Measurements from ENCODE around the gene TRIP12.

GRCh38 chr2:229783108-229783721 is 138.6 kb downstream of the TRIP12 start:
- TF ChIP-seq POLR2AphosphoS5 (IDR thresholded peaks at IDR 0.05; ENCODE audit: low read depth, low read length) (no peak), TAF1 (IDR thresholded peaks at IDR 0.05; ENCODE audit: borderline replicate concordance, insufficient read depth, low read length) (no peak), SIN3A (IDR thresholded peaks at IDR 0.05; ENCODE audit: borderline replicate concordance, insufficient read depth, low read length) (no peak)
- TF ChIP-seq, protein P1, sequence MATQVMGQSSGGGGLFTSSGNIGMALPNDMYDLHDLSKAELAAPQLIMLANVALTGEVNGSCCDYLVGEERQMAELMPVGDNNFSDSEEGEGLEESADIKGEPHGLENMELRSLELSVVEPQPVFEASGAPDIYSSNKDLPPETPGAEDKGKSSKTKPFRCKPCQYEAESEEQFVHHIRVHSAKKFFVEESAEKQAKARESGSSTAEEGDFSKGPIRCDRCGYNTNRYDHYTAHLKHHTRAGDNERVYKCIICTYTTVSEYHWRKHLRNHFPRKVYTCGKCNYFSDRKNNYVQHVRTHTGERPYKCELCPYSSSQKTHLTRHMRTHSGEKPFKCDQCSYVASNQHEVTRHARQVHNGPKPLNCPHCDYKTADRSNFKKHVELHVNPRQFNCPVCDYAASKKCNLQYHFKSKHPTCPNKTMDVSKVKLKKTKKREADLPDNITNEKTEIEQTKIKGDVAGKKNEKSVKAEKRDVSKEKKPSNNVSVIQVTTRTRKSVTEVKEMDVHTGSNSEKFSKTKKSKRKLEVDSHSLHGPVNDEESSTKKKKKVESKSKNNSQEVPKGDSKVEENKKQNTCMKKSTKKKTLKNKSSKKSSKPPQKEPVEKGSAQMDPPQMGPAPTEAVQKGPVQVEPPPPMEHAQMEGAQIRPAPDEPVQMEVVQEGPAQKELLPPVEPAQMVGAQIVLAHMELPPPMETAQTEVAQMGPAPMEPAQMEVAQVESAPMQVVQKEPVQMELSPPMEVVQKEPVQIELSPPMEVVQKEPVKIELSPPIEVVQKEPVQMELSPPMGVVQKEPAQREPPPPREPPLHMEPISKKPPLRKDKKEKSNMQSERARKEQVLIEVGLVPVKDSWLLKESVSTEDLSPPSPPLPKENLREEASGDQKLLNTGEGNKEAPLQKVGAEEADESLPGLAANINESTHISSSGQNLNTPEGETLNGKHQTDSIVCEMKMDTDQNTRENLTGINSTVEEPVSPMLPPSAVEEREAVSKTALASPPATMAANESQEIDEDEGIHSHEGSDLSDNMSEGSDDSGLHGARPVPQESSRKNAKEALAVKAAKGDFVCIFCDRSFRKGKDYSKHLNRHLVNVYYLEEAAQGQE (IDR thresholded peaks at IDR 0.05; ENCODE audit: insufficient read depth in 1 of 2, low read depth in 2 of 2, low read length in 2 of 2): no peak

Measured in PFSK-1 (cell line).